Iris pigment epithelial cell (primary cell): ENCODE measurements around the gene KCNMB1.

Source experiments
- DNase-seq: peaks from one replicate; pipeline ENCODE4 v3.0.0-alpha.2; 2011; ENCODE audit warnings: low read depth

Gene KCNMB1

GRCh38 chr5:170375283-170375682 lies 13.9 kb downstream of the KCNMB1 start:
- no peak for DNase-seq

- no peak for DNase-seq
These were observed 16.2 kb downstream of the KCNMB1 start for GRCh38 chr5:170372971-170373370.

DNA sequence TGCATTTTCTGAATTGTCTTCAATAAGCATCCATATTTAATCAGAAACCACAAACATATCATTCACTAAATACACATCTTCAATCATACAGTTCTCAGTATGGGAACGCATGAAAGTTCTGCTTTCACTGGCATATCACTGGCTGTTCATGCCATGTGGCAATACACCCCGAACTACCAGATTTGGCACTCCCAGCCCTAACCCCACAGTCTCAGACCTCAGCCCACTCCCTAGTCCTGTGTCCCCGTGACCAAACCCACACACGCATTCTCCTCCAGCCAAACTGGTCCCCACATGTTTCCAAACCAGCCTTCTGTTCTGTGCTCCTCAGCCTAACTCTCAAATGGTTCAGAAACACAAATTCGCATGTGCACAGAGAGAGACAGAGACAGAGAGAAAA lies 20.6 kb downstream of the KCNMB1 start:
- no peak for DNase-seq

DNA sequence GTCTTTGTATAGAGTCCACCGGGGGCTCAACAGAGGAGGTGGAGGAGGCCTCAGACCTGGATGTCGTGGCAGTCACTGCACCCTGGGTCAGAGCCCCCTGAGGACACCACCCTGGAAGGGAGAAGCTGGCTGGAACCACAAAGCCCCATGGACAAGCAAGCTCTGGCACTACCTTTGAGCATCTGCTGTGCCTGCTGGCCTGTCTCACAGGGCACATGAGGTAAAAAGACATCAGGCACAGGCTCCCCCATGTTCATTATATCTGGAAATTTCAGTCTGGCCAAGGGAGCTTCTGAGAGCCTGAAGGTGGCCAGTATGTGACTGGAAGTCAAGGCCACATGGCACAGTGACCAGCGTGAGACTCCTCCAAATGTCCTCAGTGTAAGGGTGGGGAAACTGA lies 22.9 kb downstream of the KCNMB1 start:
- DNase-seq, result no peak

- no peak for DNase-seq
These were observed 23.3 kb downstream of the KCNMB1 start for GRCh38 chr5:170365831-170366230.

- no peak for DNase-seq
These were observed 24.2 kb downstream of the KCNMB1 start for GRCh38 chr5:170365011-170365410.

DNA sequence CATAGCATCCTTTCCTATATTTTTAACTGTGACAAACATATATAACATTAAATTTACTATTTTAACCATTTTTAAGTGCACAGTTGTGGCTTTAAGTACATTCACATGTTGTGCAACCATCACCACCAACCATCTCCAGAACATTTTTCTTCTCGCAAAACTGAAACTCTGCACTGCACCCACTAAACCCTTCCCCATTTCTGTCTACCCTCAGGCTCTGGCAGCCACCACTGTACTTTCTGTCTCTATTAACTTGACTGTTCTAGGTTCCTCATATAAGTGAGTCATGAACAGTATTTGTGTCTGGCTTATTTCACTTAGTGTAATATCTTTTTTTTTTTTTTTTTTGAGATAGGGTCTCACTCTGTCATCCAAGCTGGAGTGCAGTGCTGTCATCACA lies 25.5 kb downstream of the KCNMB1 start:
- DNase-seq, result no peak

DNA sequence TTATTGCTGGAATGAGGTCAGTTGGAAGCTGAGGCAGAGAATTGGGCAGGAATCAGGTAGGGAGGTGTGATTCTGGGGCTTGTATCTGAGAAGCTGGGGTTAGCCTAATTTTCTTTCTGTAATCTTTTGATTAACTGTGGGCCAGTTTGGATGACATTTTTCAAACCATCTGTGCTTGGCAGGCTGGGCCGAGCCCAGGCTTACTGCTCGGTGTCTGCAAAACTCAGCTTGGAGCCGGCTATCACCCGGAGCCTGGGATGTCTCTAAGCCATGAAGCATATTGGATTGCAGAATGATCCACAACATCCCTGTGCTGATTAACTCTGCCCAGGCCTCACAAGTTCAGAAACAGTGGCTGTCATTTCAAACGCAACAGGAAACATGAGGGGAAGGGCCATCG lies 26.5 kb downstream of the KCNMB1 start:
- no peak for DNase-seq

GRCh38 chr5:170362102-170362501 lies 27.1 kb downstream of the KCNMB1 start:
- DNase-seq, result no peak

DNA sequence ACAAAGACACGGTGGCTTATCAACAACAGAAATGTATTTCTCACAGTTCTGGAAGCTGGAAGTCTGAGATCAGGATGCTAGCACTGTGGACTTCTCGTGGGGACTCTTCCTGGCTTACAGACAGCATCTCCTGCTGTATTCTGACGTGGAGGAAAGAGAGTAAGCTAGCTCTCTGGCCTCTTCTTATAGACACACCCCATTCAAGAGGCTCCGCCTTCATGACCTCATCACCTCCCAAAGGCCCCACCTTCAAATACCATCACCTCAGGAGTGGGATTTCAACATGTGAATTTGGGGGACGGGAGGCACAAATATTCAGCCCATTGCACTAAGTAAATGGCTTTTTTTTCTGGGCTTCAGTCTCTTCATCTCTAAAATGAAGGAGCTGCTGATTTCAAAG lies 27.6 kb downstream of the KCNMB1 start:
- DNase-seq, result no peak

DNA sequence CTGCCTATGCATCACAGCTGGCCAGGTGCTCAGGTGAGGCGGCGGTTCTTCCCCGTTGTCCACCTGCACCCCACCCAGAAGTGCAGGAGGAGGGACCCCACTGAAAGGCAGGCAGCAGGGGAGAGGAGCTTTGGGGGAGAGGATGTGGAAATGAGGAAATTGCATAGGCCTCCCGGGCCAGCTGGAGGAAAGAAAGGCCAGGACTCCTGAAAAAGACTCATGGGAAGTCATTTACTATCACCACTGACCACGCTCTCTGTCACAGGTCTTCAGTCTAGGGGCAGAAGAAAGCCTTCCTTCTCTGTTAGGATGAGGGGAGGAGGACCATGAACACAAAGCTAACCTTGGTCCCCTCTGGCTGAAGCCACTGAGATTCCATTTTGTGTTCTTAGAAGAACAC lies 28.1 kb downstream of the KCNMB1 start:
- no peak for DNase-seq

DNA sequence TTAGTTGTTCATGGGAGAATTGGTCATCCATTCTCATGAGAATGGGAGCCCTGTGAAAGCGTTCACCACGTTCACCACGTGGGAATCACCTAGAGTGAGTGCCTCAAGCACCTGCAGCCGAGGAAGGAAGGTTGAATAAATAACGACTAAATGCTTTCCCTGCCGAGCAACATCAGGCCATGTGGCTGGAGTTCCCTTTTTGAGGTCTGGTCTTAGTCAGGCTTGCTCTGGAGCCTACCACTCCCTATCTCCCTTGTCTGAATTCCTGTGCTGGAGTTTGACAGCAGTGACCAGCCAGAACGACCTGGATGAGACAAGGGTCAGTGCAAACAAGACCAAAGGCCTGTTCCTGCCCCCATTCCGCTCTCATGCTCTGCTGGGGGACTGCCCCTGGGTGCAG lies 28.5 kb downstream of the KCNMB1 start:
- DNase-seq, result no peak

DNA sequence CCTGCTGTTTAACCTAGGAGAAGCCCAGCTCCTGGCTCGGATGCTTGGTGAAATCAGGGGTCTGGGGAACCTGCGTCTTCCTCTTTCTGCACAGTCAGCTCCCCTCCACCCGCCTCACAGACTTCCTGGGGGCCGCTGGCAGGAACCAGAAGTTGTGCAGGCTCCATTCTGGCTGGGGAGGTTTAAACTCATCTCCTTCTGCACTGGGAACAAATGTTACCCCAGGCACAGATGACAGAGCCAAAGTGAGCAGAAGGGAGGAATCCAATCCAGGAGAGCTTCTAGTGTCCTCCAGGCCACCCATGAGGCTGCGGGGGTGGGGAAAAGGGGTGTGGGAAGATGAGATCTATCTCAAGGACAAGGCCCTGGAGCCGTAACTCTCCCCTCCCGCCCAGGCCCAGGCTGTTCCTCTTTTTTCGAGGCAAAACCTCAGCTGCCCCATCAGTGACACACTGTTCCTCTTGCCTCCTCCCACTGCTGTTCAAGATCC lies 31.2 kb downstream of the KCNMB1 start:
- no peak for DNase-seq

DNA sequence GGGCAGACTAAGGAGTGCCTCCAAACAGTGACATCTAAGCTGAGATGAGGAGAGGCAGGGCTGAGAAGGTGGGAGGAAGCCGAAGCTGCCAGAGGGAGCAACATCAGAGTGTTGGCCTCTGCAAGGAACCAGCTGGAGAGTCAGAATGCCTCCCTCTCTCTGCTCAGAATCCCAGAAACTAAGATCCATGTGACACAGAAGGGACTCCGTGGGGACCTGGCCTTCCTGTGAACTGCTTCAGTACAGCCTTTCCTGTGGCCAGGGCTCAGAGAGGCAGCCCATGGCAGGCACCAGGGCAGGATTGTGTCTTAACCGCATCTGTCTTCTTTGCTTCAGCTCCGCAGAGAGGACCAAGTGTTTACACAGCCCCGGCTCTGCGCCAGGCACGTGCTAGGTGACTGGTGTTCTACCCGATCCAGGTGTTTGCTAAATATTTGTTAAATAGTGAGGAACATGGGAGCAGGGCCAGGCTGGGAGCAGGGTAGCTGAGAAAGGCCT lies 33.5 kb downstream of the KCNMB1 start:
- no peak for DNase-seq

- no peak for DNase-seq
These were observed 35.2 kb downstream of the KCNMB1 start for GRCh38 chr5:170353961-170354360.

- no peak for DNase-seq
These were observed 36.0 kb downstream of the KCNMB1 start for GRCh38 chr5:170353011-170353761.

- DNase-seq, result no peak
These were observed 41.0 kb downstream of the KCNMB1 start for GRCh38 chr5:170348137-170348633.

DNA sequence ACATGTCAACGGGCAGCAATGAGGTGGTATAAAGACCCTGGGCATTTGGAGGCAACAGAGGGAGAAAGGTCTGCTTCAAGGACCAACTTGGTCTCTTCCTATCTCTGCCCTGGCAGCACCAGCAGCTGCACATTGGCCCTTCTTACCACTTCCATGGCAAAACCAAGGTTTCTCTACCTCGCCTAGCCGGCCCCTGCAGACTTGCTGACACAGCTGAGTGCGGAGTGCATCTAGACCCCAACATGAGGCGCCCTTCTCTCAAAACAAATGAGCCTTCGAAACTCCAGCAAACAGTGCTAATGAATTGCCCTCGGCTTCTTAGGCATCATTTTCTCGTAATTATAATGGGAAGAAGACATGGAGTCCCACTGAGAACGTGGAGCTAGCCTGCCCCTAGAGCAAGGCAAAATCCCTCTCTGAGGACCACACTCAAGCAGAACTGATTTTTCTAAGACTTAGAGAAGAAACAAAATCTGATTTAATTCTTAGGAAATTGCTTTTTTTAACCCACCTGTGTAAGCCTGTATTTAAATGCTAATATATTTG lies 42.1 kb downstream of the KCNMB1 start:
- no peak for DNase-seq

DNA sequence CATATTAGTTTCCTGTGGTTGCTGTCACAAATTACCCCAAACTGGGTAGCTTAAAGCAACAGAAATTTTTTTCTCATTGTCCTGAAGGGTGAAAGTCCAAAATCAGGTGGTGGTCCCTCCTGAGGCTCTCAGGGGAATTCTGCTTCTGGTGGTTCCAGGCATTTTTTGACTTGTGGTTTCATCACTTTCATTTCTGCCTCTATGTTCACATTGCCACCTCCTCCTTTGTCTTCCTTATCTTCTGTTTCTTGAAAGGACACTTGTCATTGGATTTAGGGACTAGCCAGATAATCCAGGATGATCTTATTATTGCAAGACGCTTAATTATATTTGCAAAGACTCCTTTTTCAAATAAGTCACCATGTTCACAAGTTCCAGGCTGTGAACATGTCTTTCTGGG lies 43.2 kb downstream of the KCNMB1 start:
- no peak for DNase-seq

- no peak for DNase-seq
These were observed 46.0 kb downstream of the KCNMB1 start for GRCh38 chr5:170343177-170343576.

- DNase-seq, result no peak
These were observed 46.9 kb downstream of the KCNMB1 start for GRCh38 chr5:170342153-170342725.

GRCh38 chr5:170341545-170341944 lies 47.6 kb downstream of the KCNMB1 start:
- DNase-seq, result no peak

DNA sequence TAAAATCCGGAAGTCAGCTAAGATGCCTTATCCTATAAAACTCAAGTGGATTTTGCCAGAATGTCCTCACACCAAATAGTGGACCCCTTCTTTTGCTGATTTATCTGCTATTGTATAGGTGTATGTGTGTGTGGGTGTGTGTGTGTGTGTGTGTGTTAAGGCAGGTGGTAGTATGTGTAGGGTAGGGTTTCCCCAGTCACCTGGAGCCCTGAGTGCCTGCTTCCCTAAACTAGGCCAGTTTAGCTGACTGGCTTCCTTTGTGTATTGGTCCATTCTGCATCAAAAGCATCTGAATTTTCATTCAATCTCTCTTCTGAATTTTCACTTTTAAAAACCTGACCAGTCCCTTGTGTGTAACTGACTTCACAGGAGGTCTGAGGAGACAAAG lies 49.4 kb downstream of the KCNMB1 start:
- no peak for DNase-seq
